Thyroid gland (tissue), 4 donors: ENCODE measurements around the gene CIRBP.

Source experiments
- POLR2A ChIP-seq, 2 donors: fragments of 450-650 bp; IDR thresholded peaks; one replicate each; pipeline ENCODE4 v1.6.1; 2017; ENCODE audit warnings: antibody characterized with exemption in 2 of 2, mild to moderate bottlenecking in 2 of 2, moderate library complexity in 1 of 2
- TF ChIP-seq, protein P1 (sequence below), 6 experiments: fragments of 200-600 bp in 3 of 6; fragments of 450-650 bp in 3 of 6; sonication (generic) in 3 of 6; IDR thresholded peaks; one replicate each; pipeline ENCODE4 v1.5.1; 2016 to 2019; ENCODE audit warnings: antibody characterized with exemption in 6 of 6, mild to moderate bottlenecking in 2 of 6, inconsistent platforms in 1 of 6, moderate library complexity in 1 of 6

DNA sequence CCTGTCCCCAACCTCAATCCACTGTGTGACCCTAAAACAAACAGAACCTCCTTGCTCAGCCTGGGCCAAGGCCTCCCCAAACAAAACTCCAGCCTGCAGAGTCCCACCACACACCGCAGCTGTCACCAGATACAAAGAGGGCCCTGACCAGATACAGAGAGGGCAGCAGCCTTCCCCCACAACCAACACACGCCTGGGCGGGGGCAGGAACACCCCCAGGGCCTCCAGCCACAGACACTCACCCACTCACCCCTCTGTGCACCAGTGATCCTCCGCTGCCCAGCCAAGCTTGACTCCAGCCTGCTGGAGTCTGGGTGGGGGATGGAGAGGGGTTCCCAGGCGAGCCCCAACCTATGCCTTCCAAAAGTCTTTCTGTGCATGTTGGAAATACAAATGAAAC lies 5.9 kb upstream of the CIRBP start:
- TF ChIP-seq, protein P1, sequence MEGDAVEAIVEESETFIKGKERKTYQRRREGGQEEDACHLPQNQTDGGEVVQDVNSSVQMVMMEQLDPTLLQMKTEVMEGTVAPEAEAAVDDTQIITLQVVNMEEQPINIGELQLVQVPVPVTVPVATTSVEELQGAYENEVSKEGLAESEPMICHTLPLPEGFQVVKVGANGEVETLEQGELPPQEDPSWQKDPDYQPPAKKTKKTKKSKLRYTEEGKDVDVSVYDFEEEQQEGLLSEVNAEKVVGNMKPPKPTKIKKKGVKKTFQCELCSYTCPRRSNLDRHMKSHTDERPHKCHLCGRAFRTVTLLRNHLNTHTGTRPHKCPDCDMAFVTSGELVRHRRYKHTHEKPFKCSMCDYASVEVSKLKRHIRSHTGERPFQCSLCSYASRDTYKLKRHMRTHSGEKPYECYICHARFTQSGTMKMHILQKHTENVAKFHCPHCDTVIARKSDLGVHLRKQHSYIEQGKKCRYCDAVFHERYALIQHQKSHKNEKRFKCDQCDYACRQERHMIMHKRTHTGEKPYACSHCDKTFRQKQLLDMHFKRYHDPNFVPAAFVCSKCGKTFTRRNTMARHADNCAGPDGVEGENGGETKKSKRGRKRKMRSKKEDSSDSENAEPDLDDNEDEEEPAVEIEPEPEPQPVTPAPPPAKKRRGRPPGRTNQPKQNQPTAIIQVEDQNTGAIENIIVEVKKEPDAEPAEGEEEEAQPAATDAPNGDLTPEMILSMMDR (IDR thresholded peaks at IDR 0.05) = no peak
- TF ChIP-seq POLR2A (IDR thresholded peaks at IDR 0.05) = no peak
